ENCODE results near the gene AKAP8L.
A peak's percentile ranks its signal among the peaks of the same experiment; 100 is the strongest.

AKAP8L gene

DNA sequence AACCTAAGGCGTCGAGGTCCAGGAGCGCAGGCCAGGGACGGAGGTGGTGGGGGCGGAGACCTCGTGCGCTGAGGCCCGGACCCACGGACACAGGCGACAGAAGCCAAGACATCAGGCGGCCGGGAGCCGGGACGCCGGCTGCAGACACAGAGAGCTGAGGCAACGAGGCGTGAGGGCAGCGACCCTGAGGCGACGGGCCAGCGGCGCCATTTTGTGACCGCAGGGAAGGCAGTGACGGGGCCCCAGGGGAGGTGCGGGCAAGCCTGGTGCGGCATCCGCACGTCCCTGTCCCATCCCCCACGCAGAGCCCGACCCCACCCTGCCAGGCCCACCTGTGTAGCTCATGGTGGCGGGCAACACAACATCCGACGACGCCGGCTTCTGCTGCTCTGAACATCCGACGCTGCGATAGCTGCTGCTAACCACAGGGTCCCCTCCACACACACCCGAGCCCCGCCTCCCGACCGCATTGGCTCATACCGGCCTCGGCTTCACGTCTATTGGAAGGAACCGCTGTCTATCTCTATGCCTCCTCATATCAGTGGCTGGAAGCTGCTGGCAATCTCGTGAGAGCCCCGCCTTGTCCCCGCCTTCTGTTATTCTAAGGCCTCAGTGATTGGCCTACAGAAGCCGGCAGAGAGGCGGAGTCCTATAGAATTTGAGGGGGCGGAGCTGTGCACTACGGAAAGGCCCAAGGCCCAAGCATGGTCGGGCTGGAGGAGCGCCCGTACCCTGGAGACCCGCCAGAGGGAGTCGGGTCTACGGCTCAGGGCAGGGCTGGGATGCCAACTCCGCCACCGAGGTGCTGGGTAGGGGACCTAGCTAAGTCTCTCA, at the start of gene AKAP8L:
Gene AKAP8L, minus strand, starts transcription at position 410 of the 834 bp plus-strand sequence. Its CDS starts 65 bp downstream, at position 345.
- TF ChIP-seq ZNF274 (IDR thresholded peaks at IDR 0.05; ENCODE audit: low read depth, low read length) = no peak
- peak within 1 kb of the TSS; percentile 93 for H3K4me3 ChIP-seq (ENCODE audit: low read length)

GRCh38 chr19:15467734-15468214, 49.0 kb upstream of the AKAP8L start:
- no peak for TF ChIP-seq ZNF274 (IDR thresholded peaks at IDR 0.05; ENCODE audit: low read depth, low read length)
- H3K4me3 ChIP-seq (ENCODE audit: low read length) = no peak overlapping the region

DNA sequence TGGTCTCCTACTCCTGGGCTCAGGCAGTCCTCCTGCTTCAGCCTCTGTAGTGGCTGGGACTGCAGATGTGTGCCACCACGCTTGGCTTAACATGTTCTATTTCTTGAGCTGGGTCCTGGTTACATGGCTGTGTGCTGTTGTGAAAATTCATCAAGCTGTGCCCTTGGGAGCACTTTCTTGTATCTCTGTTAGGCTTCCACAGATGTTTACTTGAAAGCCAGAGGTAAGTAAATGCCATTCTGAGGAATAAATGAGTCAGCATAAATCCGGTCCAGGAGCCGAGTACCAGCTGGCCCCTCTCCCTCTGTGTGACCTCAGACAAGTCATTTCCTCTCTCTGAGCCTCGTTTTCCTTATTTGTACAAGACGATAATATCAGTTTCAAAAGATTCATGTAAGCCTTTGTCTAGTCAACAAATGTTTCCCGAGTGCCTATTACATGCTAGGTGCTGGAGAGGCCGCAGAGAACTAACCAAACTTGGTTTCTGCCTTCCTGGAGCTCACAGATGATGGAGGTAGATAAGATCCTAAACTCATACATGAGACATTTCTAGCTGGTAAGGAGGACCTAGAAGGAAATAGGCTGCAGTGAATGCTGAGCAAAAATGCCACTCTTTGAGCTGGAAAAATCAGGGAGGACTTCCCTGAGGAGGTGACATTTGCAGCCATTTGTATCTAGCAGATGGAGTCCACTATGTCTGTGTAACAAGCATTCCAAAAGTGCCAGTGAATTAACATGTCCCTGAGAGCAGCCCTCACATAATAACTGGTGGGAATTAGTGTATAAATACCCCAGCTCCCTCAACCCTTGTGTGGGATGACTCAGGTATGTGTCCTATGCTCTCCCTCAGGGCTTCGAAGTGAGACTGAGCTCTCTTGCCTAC, 48.3 kb upstream of the AKAP8L start:
- H3K4me3 ChIP-seq (ENCODE audit: low read length) = no peak overlapping the region; the same call in 1 of the 2 replicates
- no peak for TF ChIP-seq ZNF274 (IDR thresholded peaks at IDR 0.05; ENCODE audit: low read depth, low read length)

GRCh38 chr19:15464394-15465385, 45.9 kb upstream of the AKAP8L start, which contains the start of gene RASAL3:
TSS of gene RASAL3 (minus strand) at chr19:15464544. CDS start at chr19:15464358, 186 bp downstream.
- H3K4me3 ChIP-seq (ENCODE audit: low read length) = peak within 1 kb of the TSS; percentile 80
- no peak for TF ChIP-seq ZNF274 (IDR thresholded peaks at IDR 0.05; ENCODE audit: low read depth, low read length)

- H3K4me3 ChIP-seq (ENCODE audit: low read length) = peak overlapping the region; percentile 80
- no peak for TF ChIP-seq ZNF274 (IDR thresholded peaks at IDR 0.05; ENCODE audit: low read depth, low read length)
These were observed 45.1 kb upstream of the AKAP8L start for GRCh38 chr19:15463861-15464371.

GRCh38 chr19:15461694-15462093, 42.9 kb upstream of the AKAP8L start:
- no peak for TF ChIP-seq ZNF274 (IDR thresholded peaks at IDR 0.05; ENCODE audit: low read depth, low read length)
- H3K4me3 ChIP-seq (ENCODE audit: low read length) = no peak overlapping the region

GRCh38 chr19:15457701-15458484, 39.1 kb upstream of the AKAP8L start:
- no peak for TF ChIP-seq ZNF274 (IDR thresholded peaks at IDR 0.05; ENCODE audit: low read depth, low read length)
- no peak overlapping the region for H3K4me3 ChIP-seq (ENCODE audit: low read length)

- no peak overlapping the region for H3K4me3 ChIP-seq (ENCODE audit: low read length)
These were observed 38.3 kb upstream of the AKAP8L start for GRCh38 chr19:15456871-15457700.

DNA sequence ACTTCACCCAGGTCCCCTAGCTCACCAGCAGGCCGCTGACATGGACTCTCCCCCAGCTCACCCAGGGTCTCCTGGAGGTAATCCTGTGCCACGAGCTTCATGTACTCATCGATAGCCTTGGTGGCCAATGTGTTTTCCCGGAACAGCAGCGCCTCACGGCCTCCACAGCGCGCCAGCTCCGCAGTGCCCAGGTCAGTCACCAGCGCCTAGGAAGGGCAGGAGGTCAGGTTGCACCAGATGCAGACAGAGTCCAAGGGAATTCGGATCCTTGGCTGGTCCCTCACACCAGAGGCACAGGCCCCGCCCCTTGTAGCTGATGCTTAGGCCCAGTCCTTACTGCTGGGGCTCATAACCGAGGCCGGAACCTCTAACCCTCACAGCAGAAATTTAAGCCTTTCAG, 37.7 kb upstream of the AKAP8L start:
- no peak overlapping the region for H3K4me3 ChIP-seq (ENCODE audit: low read length)
- no peak for TF ChIP-seq ZNF274 (IDR thresholded peaks at IDR 0.05; ENCODE audit: low read depth, low read length)

More at GRCh38 chr19:15456871-15457700, 38.3 kb upstream of the AKAP8L start:
- TF ChIP-seq ZNF274 (IDR thresholded peaks at IDR 0.05; ENCODE audit: low read depth, low read length) = no peak

- H3K4me3 ChIP-seq (ENCODE audit: low read length) = no peak overlapping the region
- no peak for TF ChIP-seq ZNF274 (IDR thresholded peaks at IDR 0.05; ENCODE audit: low read depth, low read length)
These were observed 37.2 kb upstream of the AKAP8L start for GRCh38 chr19:15455996-15456395.

Measured in GM08714 (cell line).